Mesendoderm (in vitro differentiated cells): ENCODE data around the gene CDH12.
"Not testable (repeated sequence)": the region's sequence is repeated elsewhere in the genome, so short reads cannot be mapped to it uniquely, and the experiment has no call there.

Experiments
- DNase-seq: peaks from one replicate; pipeline ENCODE4 v3.0.0; 2013
- H2AK5ac ChIP-seq: 2 replicates; pipeline ENCODE4 v1.6.1; 2013; ENCODE audit warnings: low read length, inconsistent platforms
- H2BK120ac ChIP-seq: 2 replicates; pipeline ENCODE4 v1.6.1; 2013; ENCODE audit warnings: low read depth, mild to moderate bottlenecking, low read length, moderate library complexity, mixed read lengths
- H2BK15ac ChIP-seq: replicated peaks from 2 replicates; pipeline ENCODE4 v1.6.1; 2013; ENCODE audit warnings: low read depth, mild to moderate bottlenecking, moderate library complexity
- H2BK5ac ChIP-seq: 2 replicates; pipeline ENCODE4 v1.6.1; 2013; ENCODE audit warnings: low read length, inconsistent platforms
- H3K18ac ChIP-seq: 2 replicates; pipeline ENCODE4 v1.6.1; 2013; ENCODE audit warnings: mild to moderate bottlenecking, low read length, mixed read lengths
- H3K23ac ChIP-seq: one replicate; pipeline ENCODE4 v1.6.1; 2013; ENCODE audit warnings: low read length
- H3K27ac ChIP-seq: 2 replicates; pipeline ENCODE4 v1.5.1; 2013; ENCODE audit warnings: low read depth, mild to moderate bottlenecking, inconsistent platforms, low read length, moderate library complexity
- H3K27me3 ChIP-seq: 2 replicates; pipeline ENCODE4 v1.6.1; 2013; ENCODE audit warnings: low read length, control low read depth, mild to moderate bottlenecking, inconsistent platforms; ENCODE audit not compliant: insufficient read depth, poor library complexity
- H3K36me3 ChIP-seq: 2 replicates; pipeline ENCODE4 v1.6.1; 2013; ENCODE audit warnings: low read length, inconsistent platforms; ENCODE audit not compliant: control insufficient read depth, insufficient read depth
- H3K4ac ChIP-seq: one replicate; pipeline ENCODE4 v1.6.1; 2013; ENCODE audit warnings: low read depth, mild to moderate bottlenecking, low read length, moderate library complexity
- H3K4me1 ChIP-seq: 2 replicates; pipeline ENCODE4 v1.6.1; 2013; ENCODE audit warnings: low read depth, low read length, inconsistent platforms; ENCODE audit not compliant: control insufficient read depth
- H3K4me2 ChIP-seq: 2 replicates; pipeline ENCODE4 v1.6.1; 2013; ENCODE audit warnings: low read length
- H3K4me3 ChIP-seq: 2 replicates; pipeline ENCODE4 v1.5.1; 2013; ENCODE audit warnings: mild to moderate bottlenecking, low read length
- H3K56ac ChIP-seq: one replicate; pipeline ENCODE4 v1.6.1; 2013; ENCODE audit warnings: low read length
- H3K79me1 ChIP-seq: 2 replicates; pipeline ENCODE4 v1.6.1; 2013; ENCODE audit warnings: low read length, inconsistent platforms
- H3K79me2 ChIP-seq: 2 replicates; pipeline ENCODE4 v1.6.1; 2013; ENCODE audit warnings: mild to moderate bottlenecking, low read length; ENCODE audit not compliant: control insufficient read depth, insufficient read depth
- H3K9ac ChIP-seq: 2 replicates; pipeline ENCODE4 v1.6.1; 2013; ENCODE audit warnings: low read length, inconsistent platforms
- H4K5ac ChIP-seq: one replicate; pipeline ENCODE4 v1.6.1; 2013; ENCODE audit warnings: low read length
- H4K8ac ChIP-seq: one replicate; pipeline ENCODE4 v1.6.1; 2013; ENCODE audit warnings: low read depth, mild to moderate bottlenecking, control low read depth, low read length, moderate library complexity
- WGBS: extraction: QIAGEN DNeasy Blood & Tissue Kit; methylation state at CpG from one replicate; pipeline ENCODE4 v1.1.7; 2013; ENCODE audit warnings: low lambda C conversion rate, missing lambda C conversion rate; ENCODE audit not compliant: insufficient coverage; ENCODE audit errors: extremely low coverage; 5-methylcytosine and 5-hydroxymethylcytosine counted together

The CDH12 gene

GRCh38 chr5:22050931-22051330 lies 802.2 kb downstream of the CDH12 start:
- no peaks in the 10 kb centered on the region for H3K27me3 ChIP-seq
- no peak overlapping the region for H3K27ac ChIP-seq
- no peak overlapping the region for H2BK15ac ChIP-seq
- H3K4me2 ChIP-seq, result no peak overlapping the region
- no peaks in the 10 kb centered on the region for H3K36me3 ChIP-seq
- no peaks in the 10 kb centered on the region for H3K79me1 ChIP-seq
- no peak overlapping the region for H2AK5ac ChIP-seq
- H3K4me1 ChIP-seq, result no peaks in the 10 kb centered on the region
- H3K4me3 ChIP-seq, result no peak overlapping the region
- H3K56ac ChIP-seq, result no peak overlapping the region
- no peak overlapping the region for H3K23ac ChIP-seq
- DNase-seq, result no peak
- no peak overlapping the region for H2BK5ac ChIP-seq
- WGBS, result no CpG with 5 or more reads among the region's 2 CpGs
- no peak overlapping the region for H4K5ac ChIP-seq
- no peak overlapping the region for H3K9ac ChIP-seq
- no peaks in the 10 kb centered on the region for H3K79me2 ChIP-seq
- H4K8ac ChIP-seq, result no peak overlapping the region
- no peak overlapping the region for H3K18ac ChIP-seq
- H2BK120ac ChIP-seq, result no peak overlapping the region
- no peak overlapping the region for H3K4ac ChIP-seq

GRCh38 chr5:22044229-22044628 lies 808.9 kb downstream of the CDH12 start:
- no peak overlapping the region for H3K18ac ChIP-seq
- no peak overlapping the region for H4K8ac ChIP-seq
- no peak overlapping the region for H3K23ac ChIP-seq
- no peaks in the 10 kb centered on the region for H3K4me1 ChIP-seq
- H2BK120ac ChIP-seq, result no peak overlapping the region
- no peak overlapping the region for H2BK15ac ChIP-seq
- no peak overlapping the region for H3K9ac ChIP-seq
- no peak overlapping the region for H2BK5ac ChIP-seq
- no peak overlapping the region for H4K5ac ChIP-seq
- no peak overlapping the region for H3K4me3 ChIP-seq
- H3K79me2 ChIP-seq, result no peaks in the 10 kb centered on the region
- no peak for DNase-seq
- H3K56ac ChIP-seq, result no peak overlapping the region
- no peak overlapping the region for H3K4ac ChIP-seq
- H3K79me1 ChIP-seq, result no peaks in the 10 kb centered on the region
- H3K4me2 ChIP-seq, result no peak overlapping the region
- no peak overlapping the region for H3K27ac ChIP-seq
- H2AK5ac ChIP-seq, result no peak overlapping the region
- H3K36me3 ChIP-seq, result no peaks in the 10 kb centered on the region
- H3K27me3 ChIP-seq, result no peaks in the 10 kb centered on the region

GRCh38 chr5:22036061-22036460 lies 817.1 kb downstream of the CDH12 start:
- no peak overlapping the region for H2BK5ac ChIP-seq
- DNase-seq, result no peak
- no peak overlapping the region for H4K5ac ChIP-seq
- no peak overlapping the region for H3K27ac ChIP-seq
- no peaks in the 10 kb centered on the region for H3K4me1 ChIP-seq
- no peak overlapping the region for H2BK15ac ChIP-seq
- no peaks in the 10 kb centered on the region for H3K79me2 ChIP-seq
- H3K79me1 ChIP-seq, result no peaks in the 10 kb centered on the region
- H3K4ac ChIP-seq, result no peak overlapping the region
- no peaks in the 10 kb centered on the region for H3K36me3 ChIP-seq
- H3K27me3 ChIP-seq, result no peaks in the 10 kb centered on the region
- no peak overlapping the region for H2AK5ac ChIP-seq
- no peak overlapping the region for H3K56ac ChIP-seq
- H2BK120ac ChIP-seq, result no peak overlapping the region
- H3K18ac ChIP-seq, result no peak overlapping the region
- H3K4me2 ChIP-seq, result no peak overlapping the region
- no peak overlapping the region for H3K4me3 ChIP-seq
- no peak overlapping the region for H4K8ac ChIP-seq
- H3K9ac ChIP-seq, result no peak overlapping the region
- H3K23ac ChIP-seq, result no peak overlapping the region

GRCh38 chr5:22033066-22033465 lies 820.1 kb downstream of the CDH12 start:
- H3K4me2 ChIP-seq, result no peak overlapping the region
- H2AK5ac ChIP-seq, result no peak overlapping the region
- no peak overlapping the region for H3K18ac ChIP-seq
- no peak overlapping the region for H2BK5ac ChIP-seq
- H4K8ac ChIP-seq, result no peak overlapping the region
- H2BK120ac ChIP-seq, result no peak overlapping the region
- H3K36me3 ChIP-seq, result no peaks in the 10 kb centered on the region
- H4K5ac ChIP-seq, result no peak overlapping the region
- no peaks in the 10 kb centered on the region for H3K27me3 ChIP-seq
- no peaks in the 10 kb centered on the region for H3K79me2 ChIP-seq
- H3K4ac ChIP-seq, result no peak overlapping the region
- no peak overlapping the region for H3K56ac ChIP-seq
- H3K23ac ChIP-seq, result no peak overlapping the region
- no peak overlapping the region for H3K9ac ChIP-seq
- no peaks in the 10 kb centered on the region for H3K4me1 ChIP-seq
- H3K4me3 ChIP-seq, result no peak overlapping the region
- WGBS, result no CpG with 5 or more reads among the region's 2 CpGs
- no peak overlapping the region for H2BK15ac ChIP-seq
- no peak overlapping the region for H3K27ac ChIP-seq
- DNase-seq, result no peak
- H3K79me1 ChIP-seq, result no peaks in the 10 kb centered on the region

- H3K56ac ChIP-seq, result no peak overlapping the region
Observed at GRCh38 chr5:22023784-22024183, 829.4 kb downstream of the CDH12 start.

GRCh38 chr5:22012893-22013292 lies 840.3 kb downstream of the CDH12 start:
- WGBS, result no CpG with 5 or more reads among the region's 3 CpGs
- H3K79me2 ChIP-seq, H3K36me3 ChIP-seq, H2BK15ac ChIP-seq, H3K18ac ChIP-seq, H3K9ac ChIP-seq, H3K27me3 ChIP-seq, H3K4me2 ChIP-seq, H3K4me3 ChIP-seq, H3K27ac ChIP-seq, H3K79me1 ChIP-seq, H3K4ac ChIP-seq, H2BK120ac ChIP-seq, H2AK5ac ChIP-seq, H3K56ac ChIP-seq, H4K8ac ChIP-seq, H3K4me1 ChIP-seq, H3K23ac ChIP-seq, DNase-seq, H2BK5ac ChIP-seq, H4K5ac ChIP-seq: not testable (repeated sequence)

More at GRCh38 chr5:22023784-22024183, 829.4 kb downstream of the CDH12 start:
- 100% methylated on average over 1 of the region's 1 CpG for WGBS
- Histone ChIP-seq H3K4ac (no peak overlapping the region), H2BK15ac (no peak overlapping the region), H3K9ac (no peak overlapping the region), H3K36me3 (no peaks in the 10 kb centered on the region), H3K4me3 (no peak overlapping the region), H2BK120ac (no peak overlapping the region), H3K79me1 (no peaks in the 10 kb centered on the region), H3K27ac (no peak overlapping the region), H3K79me2 (no peaks in the 10 kb centered on the region), H3K27me3 (no peaks in the 10 kb centered on the region), H3K4me1 (no peaks in the 10 kb centered on the region), H2BK5ac (no peak overlapping the region), H3K23ac (no peak overlapping the region), H2AK5ac (no peak overlapping the region), H4K8ac (no peak overlapping the region), H4K5ac (no peak overlapping the region), H3K18ac (no peak overlapping the region), H3K4me2 (no peak overlapping the region)
- DNase-seq, result no peak
